K562 (cell line): ENCODE data around the gene POTEF. TPM values are rescaled to one million over a fixed set of nuclear protein-coding genes. Genes with fewer than 3 reads are reported as not detected.
"Not testable (repeated sequence)": the region's sequence is repeated elsewhere in the genome, so short reads cannot be mapped to it uniquely, and the experiment has no call there.

Experiments used
- ATAC-seq: fragments of 200-7000 bp; cut with Tn5 transposase; 3 replicates; pipeline ENCODE4 v1.9.1; 2020; ENCODE audit warnings: moderate library complexity
- BruUV-seq: library from RNA; stranded (reverse); fragments of 400-500 nt; replicated peaks from 2 replicates; lab custom pipeline; 2021; lab: Mats Ljungman, UMichigan
- CTCF ChIA-PET: fragments of 300-600 bp; formaldehyde crosslinking; extraction: SDS; loops from one replicate; lab custom pipeline; 2021; ENCODE audit warnings: low intra/inter-chr PET ratio; lab: Yijun Ruan, JAX
- POLR2A ChIA-PET: fragments of 300-600, 350-650 bp; sonication (Branson Sonifier 250); formaldehyde crosslinking; extraction: SDS; loops from one replicate; lab custom pipeline; 2021; ENCODE audit warnings: antibody characterized with exemption, inconsistent platforms; lab: Yijun Ruan, JAX
- DNase-seq, 4 experiments: peaks; one replicate each; pipeline versions ENCODE4 v3.0.0 to v3.0.0-alpha.2; 2011 to 2018; ENCODE audit warnings: low spot score in 3 of 4, mixed read lengths in 3 of 4; ENCODE audit errors: extremely low read depth in 1 of 4
- FAIRE-seq: peaks from 2 replicates; lab custom pipeline; 2011; peaks lifted over from hg19 to GRCh38; lab: Jason Lieb, UNC
- H2AFZ ChIP-seq: 2 replicates; pipeline ENCODE4 v1.6.0; 2011; ENCODE audit warnings: low read depth, low read length, control low read depth, inconsistent platforms
- H3K27ac ChIP-seq: fragments of 200-600 bp; 3 replicates; pipeline ENCODE4 v1.8.0; 2011; ENCODE audit warnings: low read depth, mild to moderate bottlenecking, control low read depth, inconsistent platforms, low read length, moderate library complexity, mixed read lengths; ENCODE audit errors: extremely low read depth
- H3K27me3 ChIP-seq, 2 experiments: fragments of 300-600 bp in 1 of 2; 2 replicates in 1 of 2; 3 replicates in 1 of 2; pipeline versions ENCODE4 v1.6.0 to v1.8.0; 2011; ENCODE audit warnings: inconsistent platforms in 2 of 2, low read length in 2 of 2, mild to moderate bottlenecking in 1 of 2, mixed read lengths in 1 of 2, moderate library complexity in 1 of 2; ENCODE audit not compliant: control insufficient read depth in 2 of 2, insufficient read depth in 2 of 2
- H3K36me3 ChIP-seq: fragments of 300-600 bp; 3 replicates; pipeline ENCODE4 v1.8.0; 2011; ENCODE audit warnings: mild to moderate bottlenecking, low read length, inconsistent platforms; ENCODE audit not compliant: control insufficient read depth, insufficient read depth
- H3K4me1 ChIP-seq, 2 experiments: fragments of 200-600 bp in 1 of 2; replicated peaks in 1 of 2; 2 replicates in 1 of 2; 3 replicates in 1 of 2; pipeline versions ENCODE4 v1.5.1 to v1.8.0; 2011; ENCODE audit warnings: inconsistent platforms in 2 of 2, low read length in 2 of 2, mild to moderate bottlenecking in 1 of 2, mixed read lengths in 1 of 2, moderate library complexity in 1 of 2; ENCODE audit not compliant: control insufficient read depth in 2 of 2, insufficient read depth in 2 of 2
- H3K4me2 ChIP-seq: 2 replicates; pipeline ENCODE4 v1.6.1; 2011; ENCODE audit warnings: low read length, control low read depth, inconsistent platforms, mixed read lengths; ENCODE audit not compliant: insufficient read depth
- H3K4me3 ChIP-seq: fragments of 200-600 bp; sonication (generic), shearing (Covaris generic); 2 replicates; pipeline ENCODE4 v1.5.1; 2016; ENCODE audit warnings: control low read depth, inconsistent platforms
- H3K79me2 ChIP-seq: fragments of 200-600 bp; 3 replicates; pipeline ENCODE4 v1.8.0; 2011; ENCODE audit warnings: low read length, inconsistent platforms; ENCODE audit not compliant: control insufficient read depth, insufficient read depth
- H3K9ac ChIP-seq, 2 experiments: 2 replicates each; pipeline versions ENCODE4 v1.6.0 to v1.6.1; 2011; ENCODE audit warnings: low read depth in 2 of 2, low read length in 2 of 2, control low read depth in 1 of 2, inconsistent platforms in 1 of 2, mild to moderate bottlenecking in 1 of 2, mixed read lengths in 1 of 2; ENCODE audit not compliant: insufficient read depth in 1 of 2
- H3K9me1 ChIP-seq: one replicate; pipeline ENCODE4 v1.6.0; 2011; ENCODE audit warnings: inconsistent platforms, mild to moderate bottlenecking, low read length, moderate library complexity; ENCODE audit not compliant: control insufficient read depth, insufficient read depth
- H3K9me3 ChIP-seq: replicated peaks from 2 replicates; pipeline ENCODE4 v1.5.1; 2011; ENCODE audit warnings: low read depth, low read length, inconsistent platforms; ENCODE audit not compliant: control insufficient read depth, insufficient read depth
- H4K20me1 ChIP-seq: replicated peaks from 2 replicates; pipeline ENCODE4 v1.6.1; 2011; ENCODE audit warnings: low read length, inconsistent platforms, mixed read lengths; ENCODE audit not compliant: control insufficient read depth, insufficient read depth
- POLR2G ChIP-seq: fragments of 200-400 bp; formaldehyde crosslinking; IDR thresholded peaks from 2 replicates; pipeline ENCODE4 v1.6.1; 2017; ENCODE audit warnings: low read depth, mild to moderate bottlenecking, antibody characterized with exemption, low read length, moderate library complexity
- ZNF23 ChIP-seq: fragments of 250-450 bp; sonication (Bioruptor Pico); IDR thresholded peaks from 2 replicates; pipeline ENCODE4 v1.4.0; 2020; ENCODE audit warnings: mild to moderate bottlenecking
- WGBS: fragments of 100-300 bp; shearing (Covaris generic); methylation state at CpG from one replicate; pipeline ENCODE4 v1.1.6; 2016; ENCODE audit warnings: low coverage, mixed read lengths; ENCODE audit not compliant: insufficient coverage; ENCODE audit errors: missing lambda C conversion rate; 5-methylcytosine and 5-hydroxymethylcytosine counted together
- in situ Hi-C: fragments of 300-500 bp; cut with MboI; formaldehyde crosslinking; loops from 4 replicates; pipeline ENCODE4 v1.15.0; 2018; ENCODE audit warnings: inconsistent platforms, mixed read lengths
- intact Hi-C: fragments of 100-400 bp; cut with micrococcal nuclease; formaldehyde crosslinking; loops from 2 replicates; pipeline ENCODE4 v1.14.2; 2022
- polyA plus RNA-seq, 8 experiments: library from polyadenylated mRNA; depleted of rRNA in 4 of 8; stranded (reverse) in 5 of 8; unstranded in 3 of 8; fragments of >200 nt; fragmentation: Nextera tagmentation in 2 of 8; fragmentation: Illumina TruSeq in 1 of 8; extraction: Ambion mirVana in 2 of 8; extraction: Trizol in 1 of 8; gene quantifications; 2 replicates each; pipeline versions ENCODE4 v1.2.1 to v1.2.3, GENCODE V29; 2011 to 2014; ENCODE audit warnings: inconsistent platforms in 1 of 8, missing spikeins in 1 of 8
- total RNA-seq, 7 experiments: library from RNA; depleted of rRNA in 6 of 7; stranded (reverse); fragments of >200 nt in 6 of 7; fragmentation: Illumina TruSeq in 2 of 7; extraction: Trizol in 2 of 7; gene quantifications; 2 replicates each; pipeline versions ENCODE4 v1.2.1 to v1.2.3, GENCODE V29; 2011 to 2021; ENCODE audit warnings: low replicate concordance in 1 of 7

The POTEF gene
- total and polyA plus RNA-seq, 9 of the 15 experiments (the other 6 are each of a cell fraction or from before 2014, with no cell fraction given) = 0.04 to 2.2 (median 0.27) TPM; not detected in 1

GRCh38 chr2:130152816-130153595 lies 24.0 kb upstream of the POTEF start:
- intact Hi-C loops = no loop called here

GRCh38 chr2:130152136-130152815 lies 23.3 kb upstream of the POTEF start:
- H3K9me3 ChIP-seq, H3K4me2 ChIP-seq: not testable (repeated sequence)
- TF ChIP-seq POLR2G = peak; percentile 57
- TF ChIP-seq, all 486 proteins: peak for 1; not testable (repeated sequence) for 485
- H2AFZ ChIP-seq, H3K4me3 ChIP-seq, H4K20me1 ChIP-seq, H3K9me1 ChIP-seq, ATAC-seq, FAIRE-seq, in situ Hi-C loops, CTCF ChIA-PET, BruUV-seq, H3K9ac ChIP-seq, H3K27me3 ChIP-seq, intact Hi-C loops, H3K27ac ChIP-seq, H3K79me2 ChIP-seq, DNase-seq: not testable (repeated sequence)
- POLR2A ChIA-PET = interaction anchor here (0.7 kb wide), 1 partner anchor 22 kb away, joined by 3 read pairs; no protein-coding TSS in a partner anchor
- WGBS = 100% methylated on average over 5 of the region's 27 CpGs
- H3K4me1 ChIP-seq = peaks cover 0 to 16% of the 10 kb centered on the region in 2 experiments; a peak in 3 of 5 replicates
- H3K36me3 ChIP-seq = peaks cover 38% of the 10 kb centered on the region; the same call in 1 of the 3 replicates

More at GRCh38 chr2:130152816-130153595, 24.0 kb upstream of the POTEF start:
- peaks cover 42% of the 10 kb centered on the region; the same call in 1 of the 3 replicates for H3K36me3 ChIP-seq
- in situ Hi-C loops = no loop called here
- FAIRE-seq = no peak
- CTCF ChIA-PET = no interaction called here
- ATAC-seq = no peak
- WGBS = 95% methylated on average over 18 of the region's 25 CpGs
- H2AFZ ChIP-seq = no peak overlapping the region
- H3K27ac ChIP-seq = no peak overlapping the region
- no peaks in the 10 kb centered on the region for H3K79me2 ChIP-seq
- no peak for TF ChIP-seq ZNF23 (CRISPR knock-in tag)
- TF ChIP-seq POLR2G = peak; percentile 9; the same call in 1 of the 2 replicates
- no peaks in the 10 kb centered on the region for H3K9me1 ChIP-seq
- no peaks in the 10 kb centered on the region for H3K27me3 ChIP-seq
- H3K9me3 ChIP-seq = no peaks in the 10 kb centered on the region
- no peak overlapping the region for H3K4me2 ChIP-seq
- H3K9ac ChIP-seq = no peak overlapping the region
- no peak for DNase-seq
- no TSS peak for BruUV-seq
- H3K4me1 ChIP-seq = peaks cover 0 to 19% of the 10 kb centered on the region in 2 experiments; a peak in 3 of 5 replicates
- POLR2A ChIA-PET = interaction anchor here (0.7 kb wide), 1 partner anchor 22 kb away, joined by 3 read pairs; no protein-coding TSS in a partner anchor
- H4K20me1 ChIP-seq = no peaks in the 10 kb centered on the region; the same call in 1 of the 2 replicates
- H3K4me3 ChIP-seq = no peak overlapping the region

GRCh38 chr2:130151145-130151512 lies 22.1 kb upstream of the POTEF start:
- 72% methylated on average over 3 of the region's 5 CpGs for WGBS
- H2AFZ ChIP-seq, H3K9ac ChIP-seq, H3K9me3 ChIP-seq, DNase-seq, ATAC-seq, H3K79me2 ChIP-seq, H3K9me1 ChIP-seq, CTCF ChIA-PET, H3K4me3 ChIP-seq, BruUV-seq, H3K27ac ChIP-seq, H3K4me1 ChIP-seq, intact Hi-C loops, H3K27me3 ChIP-seq, in situ Hi-C loops, H4K20me1 ChIP-seq, H3K4me2 ChIP-seq, POLR2A ChIA-PET: not testable (repeated sequence)
- peaks cover 33% of the 10 kb centered on the region; the same call in 1 of the 3 replicates for H3K36me3 ChIP-seq
- peak; percentile 79 for FAIRE-seq
